Effector memory CD4-positive, alpha-beta T cell (primary cell): Measurements from ENCODE around the gene SLC25A33.

ENCODE experiments used
- DNase-seq, 3 donors: peaks; one replicate each; pipeline ENCODE4 v3.0.0-alpha.2; 2020
- H3K27ac ChIP-seq: 2 replicates; pipeline ENCODE4 v1.7.0; 2013; ENCODE audit warnings: mild to moderate bottlenecking, low read length, moderate library complexity; ENCODE audit not compliant: insufficient read depth, poor library complexity, severe bottlenecking
- H3K27me3 ChIP-seq: replicated peaks from 2 replicates; pipeline ENCODE4 v1.7.0; 2013; ENCODE audit warnings: mild to moderate bottlenecking, low read length; ENCODE audit not compliant: insufficient read depth, control insufficient read depth, poor library complexity, severe bottlenecking
- H3K36me3 ChIP-seq: 2 replicates; pipeline ENCODE4 v1.7.0; 2013; ENCODE audit warnings: mild to moderate bottlenecking, low read length, moderate library complexity; ENCODE audit not compliant: control insufficient read depth, insufficient read depth
- H3K4me1 ChIP-seq: 2 replicates; pipeline ENCODE4 v1.7.0; 2013; ENCODE audit warnings: low read length, mild to moderate bottlenecking; ENCODE audit not compliant: control insufficient read depth, insufficient read depth, poor library complexity, severe bottlenecking
- H3K4me3 ChIP-seq: 2 replicates; pipeline ENCODE4 v1.7.0; 2013; ENCODE audit warnings: low read length, low read depth, mild to moderate bottlenecking; ENCODE audit not compliant: insufficient read depth, poor library complexity, severe bottlenecking
- H3K9me3 ChIP-seq: 2 replicates; pipeline ENCODE4 v1.7.0; 2013; ENCODE audit warnings: mild to moderate bottlenecking, low read length, moderate library complexity; ENCODE audit not compliant: control insufficient read depth

SLC25A33 gene

DNA sequence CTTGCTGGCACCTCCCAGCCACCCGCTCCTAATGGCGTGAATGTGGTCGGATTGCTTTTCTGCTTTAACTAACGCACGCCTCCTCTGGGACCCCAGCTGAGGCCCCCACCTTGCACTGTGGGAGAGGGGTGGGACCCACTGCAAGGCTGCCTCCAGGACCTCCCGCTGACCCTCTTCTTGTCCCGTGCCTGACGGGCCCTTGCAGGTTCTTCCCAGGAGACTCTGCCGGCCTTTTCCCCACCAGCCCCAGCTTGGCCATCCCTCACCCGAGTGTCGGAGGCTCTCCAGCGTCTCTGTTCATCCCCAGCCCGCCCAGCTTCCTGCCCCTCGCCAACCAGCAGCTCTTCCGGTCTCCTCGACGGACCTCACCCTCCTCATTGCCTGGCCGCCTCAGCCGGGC, 68.1 kb downstream of the SLC25A33 start:
- Histone ChIP-seq H3K36me3 (no peaks in the 10 kb centered on the region), H3K4me3 (no peak overlapping the region), H3K4me1 (no peaks in the 10 kb centered on the region), H3K27me3 (no peaks in the 10 kb centered on the region), H3K9me3 (no peaks in the 10 kb centered on the region), H3K27ac (no peak overlapping the region)
- no peak for DNase-seq

- Histone ChIP-seq H3K4me1 (no peaks in the 10 kb centered on the region), H3K27me3 (no peaks in the 10 kb centered on the region), H3K27ac (no peak overlapping the region), H3K9me3 (no peaks in the 10 kb centered on the region), H3K36me3 (peaks cover 9% of the 10 kb centered on the region), H3K4me3 (no peak overlapping the region)
- DNase-seq: no peak
These were observed 70.7 kb downstream of the SLC25A33 start for GRCh38 chr1:9609998-9610397.

GRCh38 chr1:9610548-9610947, 71.3 kb downstream of the SLC25A33 start:
- DNase-seq: no peak
- no peaks in the 10 kb centered on the region for H3K4me1 ChIP-seq
- no peaks in the 10 kb centered on the region for H3K9me3 ChIP-seq
- peaks cover 9% of the 10 kb centered on the region for H3K36me3 ChIP-seq
- no peak overlapping the region for H3K4me3 ChIP-seq
- H3K27ac ChIP-seq: no peak overlapping the region
- H3K27me3 ChIP-seq: no peaks in the 10 kb centered on the region

DNA sequence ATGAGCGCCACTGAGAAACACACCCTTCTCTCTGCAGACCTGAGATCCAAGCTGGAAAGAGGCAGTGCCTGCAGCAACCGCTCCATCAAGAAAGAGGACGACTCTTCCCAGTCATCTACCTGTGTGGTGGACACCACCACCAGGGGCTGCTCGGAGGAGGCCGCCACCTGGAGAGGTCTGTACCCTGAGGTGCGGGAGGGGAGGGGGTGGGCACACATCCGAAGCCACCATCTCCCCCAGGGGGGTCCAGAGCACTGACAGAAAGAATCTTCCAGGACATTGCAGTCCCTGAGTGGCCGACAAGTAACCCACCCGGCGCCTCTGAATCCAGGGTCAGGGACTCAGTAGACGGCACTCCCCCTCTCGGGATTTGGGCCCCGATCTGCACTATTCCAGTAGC, 72.5 kb downstream of the SLC25A33 start:
- DNase-seq: no peak
- peaks cover 9% of the 10 kb centered on the region for H3K36me3 ChIP-seq
- H3K27ac ChIP-seq: no peak overlapping the region
- H3K4me3 ChIP-seq: no peak overlapping the region
- H3K4me1 ChIP-seq: no peaks in the 10 kb centered on the region
- H3K9me3 ChIP-seq: no peaks in the 10 kb centered on the region
- no peaks in the 10 kb centered on the region for H3K27me3 ChIP-seq

- no peaks in the 10 kb centered on the region for H3K4me1 ChIP-seq
- H3K4me3 ChIP-seq: no peak overlapping the region
- H3K9me3 ChIP-seq: no peaks in the 10 kb centered on the region
- no peaks in the 10 kb centered on the region for H3K27me3 ChIP-seq
- peaks cover 9% of the 10 kb centered on the region for H3K36me3 ChIP-seq
- DNase-seq: no peak
- H3K27ac ChIP-seq: no peak overlapping the region
These were observed 73.0 kb downstream of the SLC25A33 start for GRCh38 chr1:9612162-9612845.

DNA sequence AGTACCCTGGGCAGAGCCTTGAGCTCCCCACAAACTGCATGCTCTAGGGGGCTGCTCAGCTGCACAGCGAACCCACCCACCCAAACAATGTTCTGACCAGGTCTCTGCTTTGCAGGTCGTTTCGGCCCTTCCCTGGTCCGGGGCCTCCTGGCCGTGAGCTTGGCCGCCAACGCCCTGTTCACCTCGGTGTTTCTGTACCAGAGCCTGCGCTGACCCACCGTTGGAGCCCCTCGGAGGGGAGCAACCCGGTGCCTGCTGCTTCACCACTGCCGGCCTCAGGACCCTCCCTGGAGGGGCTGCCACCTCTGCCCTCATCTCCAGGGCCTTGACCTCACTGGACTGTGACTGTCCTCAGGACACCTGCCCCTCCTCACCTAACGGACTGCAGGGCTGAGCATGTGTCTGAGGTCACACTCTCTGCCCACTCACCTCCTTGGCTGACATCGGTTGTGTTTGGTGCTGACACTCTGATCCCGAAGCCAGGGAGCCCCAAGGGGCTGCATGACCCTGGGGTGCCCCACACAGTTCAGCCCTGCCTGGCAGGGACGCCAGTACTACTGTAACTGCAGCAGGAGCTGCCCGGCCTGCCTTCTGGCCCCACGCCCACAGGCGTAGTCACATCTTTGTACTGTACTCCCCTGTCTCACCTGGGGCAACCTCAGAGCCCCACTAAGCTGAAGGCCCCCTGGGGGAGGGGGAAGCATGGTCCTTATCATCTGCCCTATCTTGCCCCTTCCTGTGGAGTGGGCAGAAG, 73.8 kb downstream of the SLC25A33 start:
- Histone ChIP-seq H3K36me3 (peaks cover 9% of the 10 kb centered on the region), H3K4me1 (no peaks in the 10 kb centered on the region), H3K4me3 (no peak overlapping the region), H3K27ac (no peak overlapping the region), H3K27me3 (no peaks in the 10 kb centered on the region), H3K9me3 (no peaks in the 10 kb centered on the region)
- no peak for DNase-seq

- no peaks in the 10 kb centered on the region for H3K27me3 ChIP-seq
- no peaks in the 10 kb centered on the region for H3K4me1 ChIP-seq
- H3K36me3 ChIP-seq: peaks cover 9% of the 10 kb centered on the region
- H3K9me3 ChIP-seq: no peaks in the 10 kb centered on the region
- no peak for DNase-seq
- no peak overlapping the region for H3K27ac ChIP-seq
- H3K4me3 ChIP-seq: no peak overlapping the region
These were observed 74.5 kb downstream of the SLC25A33 start for GRCh38 chr1:9613625-9614299.

DNA sequence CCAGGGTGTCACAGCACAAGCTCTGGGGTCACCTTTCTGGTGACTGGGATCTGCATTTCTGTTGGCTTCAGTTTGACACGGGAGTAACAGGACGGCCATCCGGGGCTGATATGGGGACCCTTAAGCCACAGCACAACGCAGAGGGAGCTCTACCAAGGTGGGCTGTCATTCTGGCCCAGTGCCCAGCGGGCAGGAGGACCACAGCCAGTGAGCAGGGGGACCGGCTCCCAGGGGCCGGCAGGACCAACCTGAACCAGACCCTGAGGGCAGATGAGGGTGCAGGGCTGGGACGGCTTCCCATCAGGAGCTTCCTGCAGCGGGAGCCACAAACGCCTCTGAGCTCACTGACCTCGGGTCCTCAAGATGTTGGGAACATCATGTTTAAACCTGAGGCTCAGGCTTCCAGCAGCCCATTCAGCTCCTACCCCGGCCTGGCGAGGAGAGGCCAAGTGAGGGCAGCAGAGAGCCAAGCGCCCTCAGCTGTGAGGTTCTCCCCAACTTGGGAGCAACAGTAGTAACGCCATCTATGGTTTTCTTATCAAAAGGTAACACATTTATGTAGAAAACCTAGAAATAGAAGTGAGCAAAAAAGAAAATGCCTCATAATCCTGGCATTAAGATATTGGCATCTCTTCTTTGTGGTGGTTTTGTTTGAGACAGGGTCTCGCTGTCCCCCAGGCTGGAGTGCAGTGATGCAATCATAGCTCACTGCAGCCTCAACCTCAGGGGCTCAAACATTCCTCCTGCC, 76.2 kb downstream of the SLC25A33 start:
- no peak overlapping the region for H3K27ac ChIP-seq
- H3K4me3 ChIP-seq: no peak overlapping the region
- no peaks in the 10 kb centered on the region for H3K4me1 ChIP-seq
- H3K36me3 ChIP-seq: peaks cover 9% of the 10 kb centered on the region
- H3K9me3 ChIP-seq: no peaks in the 10 kb centered on the region
- no peaks in the 10 kb centered on the region for H3K27me3 ChIP-seq
- DNase-seq: peak in 1 of 3 donors; percentile 5

- Histone ChIP-seq H3K4me3 (no peak overlapping the region), H3K27ac (no peak overlapping the region)
These were observed 79.8 kb downstream of the SLC25A33 start for GRCh38 chr1:9618909-9619679.

More at GRCh38 chr1:9618909-9619679, 79.8 kb downstream of the SLC25A33 start:
- no peak for DNase-seq
- Histone ChIP-seq H3K36me3 (no peaks in the 10 kb centered on the region), H3K4me1 (no peaks in the 10 kb centered on the region), H3K9me3 (no peaks in the 10 kb centered on the region), H3K27me3 (no peaks in the 10 kb centered on the region)
